Liver (tissue), 3 donors: ENCODE data around the gene ADGRV1.

Source experiments
- EGR1 ChIP-seq, 2 donors: IDR thresholded peaks; 2 replicates each; pipeline ENCODE4 v1.6.1; 2016 to 2018; ENCODE audit warnings: antibody characterized with exemption in 2 of 2, low read depth in 2 of 2
- GABPA ChIP-seq, 2 donors: IDR thresholded peaks in 1 of 2; conservative IDR thresholded peaks in 1 of 2; 2 replicates each; pipeline ENCODE4 v1.6.1; 2016; ENCODE audit warnings: antibody characterized with exemption in 2 of 2, mild to moderate bottlenecking in 1 of 2, moderate library complexity in 1 of 2
- HNF4G ChIP-seq: IDR thresholded peaks from 2 replicates; pipeline ENCODE4 v1.6.1; 2016; ENCODE audit warnings: antibody characterized with exemption
- MAX ChIP-seq: IDR thresholded peaks from 2 replicates; pipeline ENCODE4 v1.6.1; 2016; ENCODE audit warnings: antibody characterized with exemption
- RAD21 ChIP-seq, 2 donors: IDR thresholded peaks; 2 replicates each; pipeline ENCODE4 v1.6.1; 2016; ENCODE audit warnings: antibody characterized with exemption in 2 of 2, mild to moderate bottlenecking in 2 of 2
- RXRA ChIP-seq, 2 donors: IDR thresholded peaks; 2 replicates each; pipeline ENCODE4 v1.6.1; 2017 to 2018; ENCODE audit warnings: antibody characterized with exemption in 2 of 2, mild to moderate bottlenecking in 1 of 2
- SP1 ChIP-seq: IDR thresholded peaks from 2 replicates; pipeline ENCODE4 v1.6.1; 2018; ENCODE audit warnings: antibody characterized with exemption, mild to moderate bottlenecking
- TAF1 ChIP-seq: conservative IDR thresholded peaks from 2 replicates; pipeline ENCODE4 v1.6.1; 2016; ENCODE audit warnings: antibody characterized with exemption, mild to moderate bottlenecking
- YY1 ChIP-seq: IDR thresholded peaks from 2 replicates; pipeline ENCODE4 v1.6.1; 2016; ENCODE audit warnings: antibody characterized with exemption, mild to moderate bottlenecking
- TF ChIP-seq, protein P1 (sequence below): fragments of 150-350 bp; IDR thresholded peaks from 2 replicates; pipeline ENCODE4 v1.5.1; 2017; ENCODE audit warnings: improper control_type of control experiment, low read depth, low read length; ENCODE audit not compliant: missing input control
- TF ChIP-seq, protein P2 (sequence below): IDR thresholded peaks from 2 replicates; pipeline ENCODE4 v1.6.1; 2016; ENCODE audit warnings: antibody characterized with exemption, mild to moderate bottlenecking
- TF ChIP-seq, protein P3 (sequence below): IDR thresholded peaks from 2 replicates; pipeline ENCODE4 v1.6.1; 2016; ENCODE audit warnings: antibody characterized with exemption
- donor health status: healthy.
- donor health status: healthy.

- TF ChIP-seq, protein P1, sequence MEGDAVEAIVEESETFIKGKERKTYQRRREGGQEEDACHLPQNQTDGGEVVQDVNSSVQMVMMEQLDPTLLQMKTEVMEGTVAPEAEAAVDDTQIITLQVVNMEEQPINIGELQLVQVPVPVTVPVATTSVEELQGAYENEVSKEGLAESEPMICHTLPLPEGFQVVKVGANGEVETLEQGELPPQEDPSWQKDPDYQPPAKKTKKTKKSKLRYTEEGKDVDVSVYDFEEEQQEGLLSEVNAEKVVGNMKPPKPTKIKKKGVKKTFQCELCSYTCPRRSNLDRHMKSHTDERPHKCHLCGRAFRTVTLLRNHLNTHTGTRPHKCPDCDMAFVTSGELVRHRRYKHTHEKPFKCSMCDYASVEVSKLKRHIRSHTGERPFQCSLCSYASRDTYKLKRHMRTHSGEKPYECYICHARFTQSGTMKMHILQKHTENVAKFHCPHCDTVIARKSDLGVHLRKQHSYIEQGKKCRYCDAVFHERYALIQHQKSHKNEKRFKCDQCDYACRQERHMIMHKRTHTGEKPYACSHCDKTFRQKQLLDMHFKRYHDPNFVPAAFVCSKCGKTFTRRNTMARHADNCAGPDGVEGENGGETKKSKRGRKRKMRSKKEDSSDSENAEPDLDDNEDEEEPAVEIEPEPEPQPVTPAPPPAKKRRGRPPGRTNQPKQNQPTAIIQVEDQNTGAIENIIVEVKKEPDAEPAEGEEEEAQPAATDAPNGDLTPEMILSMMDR, result no peak
- TF ChIP-seq RXRA (IDR thresholded peaks at IDR 0.05) (no peak), RAD21 (IDR thresholded peaks at IDR 0.05) (no peak), YY1 (no peak), TAF1 (no peak), HNF4G (no peak), EGR1 (IDR thresholded peaks at IDR 0.05; ENCODE audit: low read depth in 2 of 2) (no peak), GABPA (IDR thresholded peaks at IDR 0.05 in 1 of 2, conservative IDR thresholded peaks at IDR 0.05 in 1 of 2) (no peak), SP1 (no peak), MAX (no peak)
- TF ChIP-seq, protein P2, sequence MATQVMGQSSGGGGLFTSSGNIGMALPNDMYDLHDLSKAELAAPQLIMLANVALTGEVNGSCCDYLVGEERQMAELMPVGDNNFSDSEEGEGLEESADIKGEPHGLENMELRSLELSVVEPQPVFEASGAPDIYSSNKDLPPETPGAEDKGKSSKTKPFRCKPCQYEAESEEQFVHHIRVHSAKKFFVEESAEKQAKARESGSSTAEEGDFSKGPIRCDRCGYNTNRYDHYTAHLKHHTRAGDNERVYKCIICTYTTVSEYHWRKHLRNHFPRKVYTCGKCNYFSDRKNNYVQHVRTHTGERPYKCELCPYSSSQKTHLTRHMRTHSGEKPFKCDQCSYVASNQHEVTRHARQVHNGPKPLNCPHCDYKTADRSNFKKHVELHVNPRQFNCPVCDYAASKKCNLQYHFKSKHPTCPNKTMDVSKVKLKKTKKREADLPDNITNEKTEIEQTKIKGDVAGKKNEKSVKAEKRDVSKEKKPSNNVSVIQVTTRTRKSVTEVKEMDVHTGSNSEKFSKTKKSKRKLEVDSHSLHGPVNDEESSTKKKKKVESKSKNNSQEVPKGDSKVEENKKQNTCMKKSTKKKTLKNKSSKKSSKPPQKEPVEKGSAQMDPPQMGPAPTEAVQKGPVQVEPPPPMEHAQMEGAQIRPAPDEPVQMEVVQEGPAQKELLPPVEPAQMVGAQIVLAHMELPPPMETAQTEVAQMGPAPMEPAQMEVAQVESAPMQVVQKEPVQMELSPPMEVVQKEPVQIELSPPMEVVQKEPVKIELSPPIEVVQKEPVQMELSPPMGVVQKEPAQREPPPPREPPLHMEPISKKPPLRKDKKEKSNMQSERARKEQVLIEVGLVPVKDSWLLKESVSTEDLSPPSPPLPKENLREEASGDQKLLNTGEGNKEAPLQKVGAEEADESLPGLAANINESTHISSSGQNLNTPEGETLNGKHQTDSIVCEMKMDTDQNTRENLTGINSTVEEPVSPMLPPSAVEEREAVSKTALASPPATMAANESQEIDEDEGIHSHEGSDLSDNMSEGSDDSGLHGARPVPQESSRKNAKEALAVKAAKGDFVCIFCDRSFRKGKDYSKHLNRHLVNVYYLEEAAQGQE, result no peak
- TF ChIP-seq, protein P3, sequence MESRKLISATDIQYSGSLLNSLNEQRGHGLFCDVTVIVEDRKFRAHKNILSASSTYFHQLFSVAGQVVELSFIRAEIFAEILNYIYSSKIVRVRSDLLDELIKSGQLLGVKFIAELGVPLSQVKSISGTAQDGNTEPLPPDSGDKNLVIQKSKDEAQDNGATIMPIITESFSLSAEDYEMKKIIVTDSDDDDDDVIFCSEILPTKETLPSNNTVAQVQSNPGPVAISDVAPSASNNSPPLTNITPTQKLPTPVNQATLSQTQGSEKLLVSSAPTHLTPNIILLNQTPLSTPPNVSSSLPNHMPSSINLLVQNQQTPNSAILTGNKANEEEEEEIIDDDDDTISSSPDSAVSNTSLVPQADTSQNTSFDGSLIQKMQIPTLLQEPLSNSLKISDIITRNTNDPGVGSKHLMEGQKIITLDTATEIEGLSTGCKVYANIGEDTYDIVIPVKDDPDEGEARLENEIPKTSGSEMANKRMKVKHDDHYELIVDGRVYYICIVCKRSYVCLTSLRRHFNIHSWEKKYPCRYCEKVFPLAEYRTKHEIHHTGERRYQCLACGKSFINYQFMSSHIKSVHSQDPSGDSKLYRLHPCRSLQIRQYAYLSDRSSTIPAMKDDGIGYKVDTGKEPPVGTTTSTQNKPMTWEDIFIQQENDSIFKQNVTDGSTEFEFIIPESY, result no peak
These were observed 403.9 kb downstream of the ADGRV1 start for GRCh38 chr5:90962481-90962880.
